ENCODE measurements around the gene RIPPLY3.

The RIPPLY3 gene, protein sequence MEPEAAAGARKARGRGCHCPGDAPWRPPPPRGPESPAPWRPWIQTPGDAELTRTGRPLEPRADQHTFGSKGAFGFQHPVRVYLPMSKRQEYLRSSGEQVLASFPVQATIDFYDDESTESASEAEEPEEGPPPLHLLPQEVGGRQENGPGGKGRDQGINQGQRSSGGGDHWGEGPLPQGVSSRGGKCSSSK

DNA sequence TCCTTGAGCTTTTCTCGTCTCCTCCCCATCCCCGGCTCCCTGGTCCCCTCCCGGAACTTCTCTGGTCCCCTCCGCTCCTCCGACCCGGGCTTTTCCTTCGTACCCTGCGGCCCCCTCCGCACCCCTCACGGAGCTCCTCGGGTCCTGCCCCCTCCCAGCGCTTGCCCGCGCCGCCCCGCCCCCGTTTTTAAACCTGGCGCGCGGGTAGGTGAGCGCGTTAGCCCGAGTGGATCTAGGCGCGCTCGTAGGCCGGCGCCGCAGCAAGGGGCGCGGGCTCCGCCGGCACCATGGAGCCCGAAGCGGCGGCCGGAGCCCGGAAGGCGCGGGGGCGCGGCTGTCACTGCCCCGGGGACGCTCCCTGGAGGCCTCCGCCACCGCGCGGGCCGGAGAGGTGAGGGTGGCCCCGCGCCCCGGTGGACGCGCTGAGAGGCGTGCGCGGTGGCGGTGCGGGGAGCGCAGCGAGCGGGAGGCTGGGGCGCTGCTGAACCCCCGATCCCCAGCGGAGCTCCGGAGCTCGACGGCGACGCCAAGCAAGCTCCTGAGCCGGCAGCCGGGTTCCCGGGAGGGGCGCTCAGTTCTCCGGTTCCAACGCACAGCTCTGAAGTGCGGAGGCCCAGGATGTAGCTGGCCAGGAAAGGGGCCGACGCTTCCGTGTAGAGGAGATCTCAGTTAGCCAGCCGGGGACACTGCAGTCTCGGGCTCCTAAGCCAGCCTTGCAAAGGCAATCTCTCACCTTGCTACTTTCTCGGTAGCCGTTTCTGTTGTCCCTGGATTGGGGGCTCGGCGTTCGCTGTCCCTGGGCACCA, at the start of gene RIPPLY3:
Gene RIPPLY3, plus strand, starts transcription at position 217 of the 806 bp plus-strand sequence. Its CDS starts 71 bp downstream, at position 288.
- ATAC-seq, result peak; percentile 11
- peak; percentile 18 for DNase-seq

DNA sequence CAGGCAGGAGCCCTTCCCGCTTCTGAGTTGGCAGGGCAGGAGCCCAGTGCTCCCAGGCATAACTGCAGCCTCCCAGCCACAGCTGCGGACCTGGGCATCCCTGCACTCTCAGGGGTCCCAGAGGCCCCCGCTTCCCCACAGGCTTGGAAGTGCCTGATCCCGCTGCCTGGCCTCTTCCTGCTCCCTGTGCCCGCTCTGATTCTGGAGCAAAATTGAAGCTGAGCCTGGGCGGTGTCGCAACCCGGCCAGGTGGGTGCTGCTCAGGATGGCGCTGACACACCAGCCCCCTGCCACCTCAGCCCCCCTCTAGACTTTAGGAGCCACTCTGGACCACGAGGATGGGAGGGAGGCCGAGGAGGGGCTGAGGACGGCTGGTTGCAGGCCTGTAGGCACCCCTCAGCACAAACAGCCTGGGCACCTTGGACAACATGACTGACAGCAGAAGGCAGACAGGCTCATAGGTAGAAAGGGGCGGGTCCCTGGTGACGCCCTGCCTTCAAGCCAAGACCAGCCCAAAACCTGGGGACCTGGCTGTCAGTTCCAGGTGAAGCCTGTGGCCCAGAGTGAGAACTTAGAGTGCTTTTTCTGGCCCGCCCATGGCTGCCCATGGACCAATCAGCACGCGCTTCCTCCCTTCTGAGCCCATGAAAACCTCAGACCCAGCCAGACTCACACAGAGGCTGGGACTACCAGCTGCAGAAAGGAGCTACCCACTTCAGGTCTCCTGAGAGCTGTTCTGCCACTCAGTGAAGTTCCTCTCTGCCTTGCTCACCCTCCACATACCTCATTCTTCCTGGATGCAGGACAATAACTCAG, 47.3 kb upstream of the RIPPLY3 start:
- no peak for DNase-seq
- peak; percentile 23 for ATAC-seq

DNA sequence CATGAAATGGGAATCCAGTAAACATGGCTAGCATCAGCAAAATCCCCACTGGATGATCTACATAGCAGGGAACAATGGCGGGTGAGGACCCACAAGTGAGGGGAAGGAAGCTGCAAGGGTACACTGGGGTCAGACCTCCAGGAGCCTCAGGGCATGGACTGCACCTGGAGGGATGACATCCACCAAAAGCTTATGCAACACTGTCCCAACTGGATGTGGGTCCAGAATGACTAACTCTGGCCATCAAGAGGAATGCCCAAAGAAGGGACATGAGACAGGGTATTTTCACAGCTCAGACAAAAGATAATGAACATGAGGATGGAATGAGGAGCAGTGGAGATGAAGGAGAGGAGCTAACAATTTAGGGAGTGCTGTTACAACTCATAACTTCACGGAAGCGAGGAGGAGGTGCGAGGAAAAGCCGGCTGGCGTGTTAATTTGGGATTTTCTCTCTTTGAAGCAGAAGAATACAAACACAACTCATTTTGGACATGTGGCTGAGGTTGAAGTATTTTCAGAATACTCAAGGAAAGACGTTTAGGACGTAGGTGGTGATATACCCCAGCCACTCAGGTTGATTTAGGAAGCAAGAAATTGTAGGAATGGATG, 45.7 kb upstream of the RIPPLY3 start:
- no peak for DNase-seq
- no peak for ATAC-seq

DNA sequence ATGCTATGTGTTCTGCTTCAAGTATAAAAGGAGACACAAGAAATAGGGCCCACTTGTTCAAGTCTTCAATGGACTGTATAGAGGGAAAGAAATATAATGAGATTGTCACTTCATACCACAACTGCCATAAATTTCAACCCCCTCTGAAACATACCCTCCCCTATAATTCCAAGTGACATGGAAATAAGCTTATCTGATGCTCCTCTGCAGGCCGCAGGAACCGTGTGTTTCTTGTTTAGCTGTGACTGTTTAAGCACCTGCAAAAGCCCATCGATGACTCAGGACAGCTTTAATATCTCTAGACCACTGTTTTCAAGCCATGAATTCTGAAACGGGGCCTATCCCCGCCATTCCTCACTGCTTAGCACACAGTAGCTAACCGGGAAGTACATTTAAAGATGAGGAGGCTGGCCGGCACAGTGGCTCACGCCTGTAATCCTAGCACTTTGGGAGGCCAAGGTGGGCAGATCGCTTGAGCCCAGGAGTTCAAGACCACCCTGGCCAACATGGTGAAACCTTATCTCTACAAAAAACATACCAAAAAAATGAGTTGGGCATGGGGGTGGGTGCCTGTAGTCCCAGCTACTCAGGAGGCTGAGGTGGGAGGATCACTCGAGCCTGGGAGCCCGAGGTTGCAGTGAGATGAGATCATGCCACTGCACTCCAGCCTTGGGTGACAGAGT, 44.3 kb upstream of the RIPPLY3 start:
- ATAC-seq (no peak), DNase-seq (no peak)

DNA sequence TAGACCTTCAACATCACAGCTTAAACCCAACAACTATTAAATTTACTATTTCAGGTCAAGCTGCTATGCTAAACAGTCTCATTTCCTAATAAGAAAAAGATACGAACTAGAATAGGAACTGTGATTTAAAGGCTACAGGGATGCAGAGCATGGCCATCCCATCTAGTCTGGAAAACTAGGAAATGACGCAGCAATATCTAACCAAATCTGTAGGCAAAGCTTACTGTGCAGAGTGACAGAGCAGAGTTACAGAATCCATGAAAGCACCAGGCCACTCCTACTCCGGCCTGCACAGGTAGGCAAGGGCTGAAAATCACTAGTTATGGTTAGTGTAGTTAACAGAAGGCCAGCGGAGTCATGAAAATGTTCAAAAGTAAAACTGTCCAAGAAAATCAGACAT, 42.1 kb upstream of the RIPPLY3 start:
- no peak for DNase-seq
- no peak for ATAC-seq

DNA sequence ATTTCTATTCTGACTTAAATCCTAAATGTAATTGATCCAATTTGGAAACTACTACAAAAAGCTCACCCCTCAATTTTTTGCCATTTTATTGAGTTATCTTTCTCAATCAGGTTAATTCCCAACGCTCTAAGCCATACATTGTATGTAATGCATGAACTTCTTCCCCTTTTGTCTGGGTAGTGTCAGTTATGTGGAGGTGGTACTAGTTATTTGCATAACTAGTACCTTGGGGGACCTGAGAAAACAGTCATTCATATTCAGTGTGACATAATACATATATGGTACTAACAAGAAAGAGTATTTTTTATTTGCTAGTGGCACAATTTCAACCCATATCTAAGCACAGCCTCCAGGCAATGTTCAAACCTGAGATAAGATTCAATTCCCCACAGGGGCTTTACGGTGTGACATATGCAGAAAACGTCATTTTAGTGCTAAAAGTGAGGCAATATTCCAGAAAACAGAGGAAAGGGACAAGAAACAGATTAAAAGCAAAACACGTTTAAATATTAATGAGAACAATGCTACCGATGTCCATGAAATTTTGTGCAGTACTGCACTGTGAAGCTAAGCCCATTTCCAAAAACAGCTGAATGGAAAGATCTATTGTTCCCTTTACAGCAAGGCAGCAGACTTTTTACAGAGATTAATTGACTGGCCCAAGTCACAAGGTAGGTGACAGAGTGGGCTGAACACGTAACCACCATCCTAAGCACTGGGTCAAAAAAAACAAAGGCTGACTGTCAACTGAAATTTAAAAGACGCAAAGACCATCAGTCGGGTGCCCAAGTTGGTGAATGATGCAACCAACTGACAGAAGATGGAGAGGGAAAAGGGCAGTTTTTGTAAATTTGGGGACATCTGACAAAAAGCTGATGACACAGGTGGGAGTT, 41.4 kb upstream of the RIPPLY3 start:
- ATAC-seq (no peak), DNase-seq (no peak)

DNA sequence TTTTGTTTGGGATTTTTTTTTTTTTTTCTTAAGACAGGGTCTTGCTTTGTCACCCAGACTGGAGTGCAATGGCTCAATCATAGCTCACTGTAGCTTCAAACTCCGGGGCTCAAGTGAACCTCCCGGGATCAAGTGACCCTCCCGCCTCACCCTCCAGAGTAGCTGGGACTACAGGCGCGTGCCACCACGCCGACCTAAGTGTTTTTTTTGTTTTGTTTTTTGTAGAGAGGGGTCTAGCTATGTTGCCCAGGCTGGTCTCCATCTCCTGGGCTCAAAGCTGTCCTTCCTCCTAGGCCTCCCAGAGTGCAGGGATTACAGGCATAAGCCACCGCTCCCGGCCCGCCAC, 40.8 kb upstream of the RIPPLY3 start:
- DNase-seq, result no peak
- no peak for ATAC-seq

DNA sequence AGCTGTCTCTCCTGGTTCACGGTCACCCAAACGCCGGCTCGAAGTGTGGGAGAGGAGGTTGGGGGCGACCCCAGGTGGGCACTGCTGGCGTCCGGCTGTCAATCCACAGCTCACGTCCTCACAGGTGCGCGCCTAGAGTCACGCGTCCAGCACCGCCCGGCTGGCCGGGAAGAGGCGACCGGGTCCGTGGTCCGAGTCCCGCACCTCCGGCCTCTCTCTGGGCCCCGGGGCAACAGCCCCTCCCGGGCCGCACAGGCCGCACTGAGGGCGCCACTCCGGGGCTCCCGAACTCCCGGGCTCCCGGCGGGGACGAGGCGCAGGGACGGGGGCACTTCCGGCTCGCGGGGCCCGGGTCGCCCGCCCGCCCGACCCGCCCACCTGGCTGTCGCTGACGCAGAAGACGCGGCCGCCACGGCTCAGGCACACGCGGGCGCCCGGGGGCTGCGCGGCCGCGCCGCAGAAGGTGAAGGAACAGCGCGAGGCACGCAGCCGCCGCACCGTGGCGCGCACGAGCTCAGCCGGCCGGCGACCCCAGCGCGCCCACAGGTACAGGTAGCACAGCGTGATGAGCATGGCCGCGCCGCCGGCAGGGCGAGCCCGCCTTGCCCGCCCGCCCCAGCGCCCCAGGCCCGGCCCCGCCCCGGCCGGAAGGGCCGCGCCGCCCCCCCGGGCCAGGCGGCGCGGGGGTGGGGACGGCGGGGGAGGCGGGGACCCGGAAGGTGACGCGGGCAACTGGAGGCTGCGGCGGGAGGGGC, 40.3 kb upstream of the RIPPLY3 start, which contains the start of gene HLCS:
Gene HLCS, minus strand, starts transcription at position 604 of the 755 bp plus-strand sequence. Its CDS starts 31 bp downstream, at position 573.
- ATAC-seq (peak; percentile 88), DNase-seq (peak; percentile 78)

DNA sequence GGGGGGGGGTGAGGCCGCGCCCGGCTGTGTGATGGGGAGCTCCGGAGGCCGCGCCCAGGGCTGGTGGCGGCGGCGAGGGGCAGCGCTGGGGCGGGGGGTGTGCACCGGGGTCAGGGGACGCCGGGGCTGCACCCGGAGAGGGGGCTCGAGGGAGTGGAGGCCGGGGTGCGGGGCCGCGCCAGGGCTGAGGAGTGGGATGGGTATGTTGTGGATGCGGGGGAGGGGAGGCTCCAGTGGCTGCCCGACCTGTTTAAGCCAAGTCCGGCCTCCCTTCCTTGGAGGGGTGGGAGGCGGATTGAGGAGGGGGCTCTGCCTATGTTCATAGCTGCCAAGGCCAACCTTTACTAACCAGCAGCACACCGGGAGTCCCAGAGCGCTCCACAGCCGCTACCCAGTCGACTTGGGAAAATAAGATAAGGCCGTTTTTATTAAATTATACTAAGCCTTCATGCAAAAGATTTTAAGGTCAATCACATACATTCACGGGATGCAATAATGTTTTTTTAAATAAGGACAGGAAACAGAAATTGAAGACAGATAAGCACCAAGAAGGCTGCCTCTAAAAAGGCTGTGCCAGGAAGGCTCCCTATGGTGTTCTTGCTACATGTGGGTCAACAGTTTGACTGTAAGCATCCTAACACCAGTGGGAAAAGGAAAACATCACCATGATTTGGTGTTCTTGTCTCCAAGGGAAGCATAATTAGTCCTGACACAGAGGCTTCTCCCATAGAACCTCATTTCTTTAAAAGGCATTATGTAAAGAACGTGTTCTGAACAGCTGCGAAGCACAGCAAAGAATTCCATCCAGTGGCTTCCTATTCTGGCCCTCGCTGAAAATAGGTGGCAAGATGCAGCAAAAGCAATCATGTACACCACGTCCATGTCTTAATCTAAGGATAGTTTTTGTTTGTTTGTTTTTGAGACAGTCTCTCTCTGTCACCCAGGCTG, 39.4 kb upstream of the RIPPLY3 start:
- ATAC-seq (no peak), DNase-seq (no peak)

DNA sequence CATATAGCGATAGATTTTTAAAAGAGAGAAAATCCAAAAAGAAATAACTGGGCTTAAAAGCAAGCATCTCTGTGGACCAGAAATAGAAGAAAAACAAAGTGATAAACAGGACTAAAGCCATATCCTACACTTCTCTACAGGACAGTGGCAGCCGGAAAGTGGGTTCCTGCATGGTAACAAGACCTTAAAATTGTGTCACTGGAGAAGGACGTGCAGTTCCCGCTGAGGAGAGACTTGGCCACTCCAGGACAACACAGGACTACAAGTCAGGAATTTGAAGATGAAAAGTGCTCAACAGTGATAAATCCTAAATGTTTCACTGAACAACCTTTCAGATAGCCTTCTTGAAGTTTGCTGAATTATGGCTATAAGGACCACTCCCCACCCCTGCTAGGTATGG, 38.1 kb upstream of the RIPPLY3 start:
- ATAC-seq, result no peak
- DNase-seq, result no peak

DNA sequence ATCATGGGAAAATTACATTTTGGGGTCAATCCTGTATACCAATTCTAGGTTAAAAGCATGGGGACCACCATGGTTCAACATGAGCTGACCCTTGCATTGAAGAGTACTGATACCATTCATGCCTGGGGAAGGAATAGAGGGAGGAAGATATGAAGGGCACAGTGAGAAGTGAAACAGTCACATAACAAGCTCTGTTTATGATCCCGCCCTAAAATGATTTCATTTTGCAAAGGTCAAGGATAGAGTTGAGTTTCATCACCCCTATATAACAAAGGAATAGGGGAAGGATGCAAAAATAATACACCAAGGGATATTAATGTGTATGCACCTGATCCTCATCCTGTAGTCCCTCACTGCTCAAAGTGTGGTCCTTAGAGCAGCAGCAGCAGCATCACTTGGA, 37.5 kb upstream of the RIPPLY3 start:
- ATAC-seq (no peak), DNase-seq (no peak)

DNA sequence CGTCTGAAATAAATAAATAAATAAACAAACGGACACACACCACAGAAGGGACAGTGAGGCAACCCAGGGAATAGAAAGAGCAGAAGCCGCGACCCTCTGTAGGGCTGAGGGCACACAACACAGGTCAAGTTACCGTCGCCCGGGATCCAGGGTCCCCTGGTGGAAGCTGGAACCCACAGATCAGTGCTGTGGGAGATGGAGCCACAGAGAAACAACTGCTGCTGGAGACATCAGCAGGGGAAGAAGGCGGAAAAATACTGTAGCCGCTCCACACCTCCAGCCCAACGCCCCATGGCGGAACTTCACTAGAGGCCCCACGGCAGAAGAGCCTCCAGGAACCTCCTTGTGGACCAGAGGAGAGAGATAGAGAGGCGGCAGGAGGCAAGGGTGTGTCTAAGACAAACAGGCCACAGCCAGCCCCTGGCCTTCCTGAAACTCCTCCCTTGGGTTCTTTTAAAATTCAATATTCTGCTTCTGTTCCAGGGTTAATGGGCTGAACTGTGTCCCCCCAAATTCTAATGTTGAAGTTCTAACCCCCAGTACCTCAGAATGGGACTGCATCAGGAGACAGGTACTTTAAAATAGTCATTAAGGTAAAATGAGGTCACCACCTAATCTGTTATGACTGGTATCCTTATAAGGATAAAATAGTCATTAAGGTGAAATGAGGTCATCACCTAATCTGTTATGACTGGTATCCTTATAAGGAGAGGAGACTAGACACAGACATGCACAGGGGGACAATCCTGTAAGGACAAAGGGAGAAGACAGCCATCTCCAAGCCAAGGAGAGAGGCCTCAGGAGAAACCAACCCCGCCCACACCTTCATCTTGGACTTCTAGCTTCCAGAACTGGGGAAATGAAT, 32.3 kb upstream of the RIPPLY3 start:
- DNase-seq (no peak), ATAC-seq (peak; percentile 11)

DNA sequence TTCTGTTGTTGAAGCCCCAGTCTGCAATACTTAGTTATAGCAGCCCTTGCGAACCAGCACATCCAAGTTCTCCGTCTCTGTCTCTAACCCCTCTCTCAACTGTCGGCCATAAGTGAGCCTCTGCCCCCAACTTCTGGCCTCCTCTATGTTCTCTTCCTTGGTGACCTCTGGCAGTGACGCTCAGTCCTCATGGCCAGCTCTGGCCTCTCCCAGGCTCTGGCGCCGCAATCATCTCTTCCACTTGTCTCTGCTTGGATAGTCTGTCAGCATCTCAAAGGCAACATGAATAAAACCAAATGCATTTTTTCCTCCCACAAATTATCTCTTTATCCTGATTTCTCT, 31.7 kb upstream of the RIPPLY3 start:
- no peak for ATAC-seq

DNA sequence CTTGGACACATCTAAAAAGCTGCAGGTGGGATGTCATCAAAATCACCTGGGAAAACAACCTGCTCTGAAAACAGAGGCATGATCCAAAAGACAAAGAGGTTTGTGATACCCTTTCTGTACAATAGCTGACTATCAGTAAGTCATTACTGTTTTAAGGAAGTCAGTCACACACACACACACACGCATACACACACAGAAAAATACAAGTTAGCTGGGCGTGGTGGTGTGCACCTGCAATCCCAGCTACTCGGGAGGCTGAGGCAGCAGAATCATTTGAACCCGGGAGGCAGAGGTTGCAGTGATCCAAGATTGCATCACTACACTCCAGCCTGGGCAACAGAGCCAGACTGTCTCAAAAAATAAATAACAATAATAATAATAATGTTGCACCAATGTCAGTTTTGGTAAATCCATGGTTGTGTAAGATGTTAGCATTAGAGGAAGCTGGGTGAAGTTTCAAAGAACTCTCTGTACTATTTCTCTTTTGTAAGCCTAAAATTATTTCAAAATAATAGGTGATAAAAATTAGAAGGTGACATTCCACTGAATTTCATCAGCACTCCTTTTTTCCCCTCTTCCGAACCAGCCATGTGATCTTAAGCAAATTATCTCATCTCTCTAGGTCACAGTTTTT, 30.2 kb upstream of the RIPPLY3 start:
- ATAC-seq (no peak), DNase-seq (no peak)

More for the DNA sequence above, 31.7 kb upstream of the RIPPLY3 start:
- no peak for DNase-seq

DNA sequence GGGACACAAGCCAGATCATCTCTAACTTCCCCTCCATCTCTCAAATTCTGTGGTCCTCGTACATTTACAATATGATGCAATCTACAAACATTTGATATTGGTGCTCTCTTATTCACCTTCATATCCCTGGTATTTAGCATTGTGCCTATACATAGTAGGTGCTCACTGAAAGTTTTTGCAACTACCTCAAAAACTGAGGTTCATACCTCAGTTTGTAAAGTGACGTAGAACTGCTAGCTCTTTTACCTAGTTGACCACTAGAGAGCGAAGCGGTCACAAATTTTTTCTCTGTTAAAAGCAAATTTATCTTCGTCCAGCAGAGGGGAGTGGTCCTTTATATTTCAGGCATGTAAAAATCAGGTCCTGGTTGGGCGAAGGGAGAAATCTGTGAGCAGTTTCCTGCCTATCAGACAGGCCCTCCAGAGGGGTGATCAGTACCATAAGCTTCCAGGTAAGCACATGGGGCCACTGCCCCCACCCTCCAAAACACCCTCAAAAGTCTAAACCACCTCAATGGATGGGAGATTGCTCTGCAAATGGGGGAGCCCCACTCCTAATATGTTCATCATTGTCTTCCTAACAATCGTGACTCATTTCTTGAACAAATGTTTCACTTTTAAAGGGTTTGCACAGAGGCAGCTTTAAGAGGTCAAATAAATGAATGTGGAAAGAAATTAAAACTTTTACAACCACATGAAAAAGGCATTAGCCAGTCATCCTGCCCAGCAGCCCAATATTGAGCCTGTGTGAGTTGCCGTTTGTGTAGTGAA, 29.4 kb upstream of the RIPPLY3 start:
- peak; percentile 33 for DNase-seq
- peak; percentile 66 for ATAC-seq

DNA sequence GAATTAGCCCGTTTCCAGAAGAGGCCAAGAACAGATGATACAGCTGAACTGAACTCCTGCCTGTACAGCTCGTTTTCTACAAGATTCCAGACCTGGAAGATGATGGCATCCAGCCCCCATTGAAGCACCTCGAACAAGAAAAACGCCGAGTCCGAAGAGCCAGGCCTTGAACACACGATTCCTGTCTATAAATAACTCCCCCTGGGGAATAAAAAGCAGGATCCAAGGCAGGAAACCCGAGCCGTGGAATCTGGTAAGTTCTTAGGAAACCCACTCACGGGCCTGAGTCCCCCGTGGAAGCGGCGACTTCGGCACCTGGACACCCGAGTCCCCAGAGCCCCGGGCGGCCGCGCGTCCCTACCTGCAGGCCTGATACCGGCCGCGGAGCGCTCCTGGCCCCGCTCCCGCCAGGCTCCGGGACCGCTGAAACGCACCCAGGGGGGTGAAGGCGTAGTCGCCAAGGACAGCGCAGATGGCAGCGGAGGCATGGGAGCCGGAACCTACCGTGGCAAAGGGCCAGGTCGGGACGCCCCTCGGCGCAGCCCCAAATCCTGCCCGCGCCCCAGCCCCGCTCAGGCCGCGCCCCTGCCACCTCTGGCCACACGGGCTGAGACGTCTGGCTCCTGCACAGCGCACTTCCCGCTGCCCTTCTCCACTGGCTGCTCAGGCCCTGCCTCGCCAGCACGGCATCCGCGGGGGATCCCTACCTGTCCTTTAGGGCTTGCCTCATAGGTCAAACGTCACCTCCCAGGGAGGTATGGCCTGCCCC, 26.0 kb upstream of the RIPPLY3 start:
- peak; percentile 53 for ATAC-seq
- peak; percentile 24 for DNase-seq
